NT2/D1 (cell line): ENCODE data around the gene FOXG1.

Source experiments
- SUZ12 ChIP-seq: IDR thresholded peaks from 2 replicates; pipeline ENCODE4 v1.6.1; 2011; ENCODE audit not compliant: insufficient read length, insufficient read depth; ENCODE audit errors: extremely low read depth
- YY1 ChIP-seq: IDR thresholded peaks from 2 replicates; pipeline ENCODE4 v1.6.1; 2011; ENCODE audit not compliant: insufficient read length, insufficient read depth
- ZNF274 ChIP-seq: IDR thresholded peaks from 2 replicates; pipeline ENCODE4 v1.6.1; 2011; ENCODE audit warnings: mild to moderate bottlenecking, low read depth, low read length

- no peak for TF ChIP-seq YY1
- TF ChIP-seq ZNF274, result no peak
- TF ChIP-seq SUZ12, result no peak
Observed at GRCh38 chr14:28767030-28767852, 654 bp downstream of the FOXG1 start.
